ENCODE results near the gene ANKRD44. TPM values are rescaled to one million over a fixed set of nuclear protein-coding genes. Genes with fewer than 3 reads are reported as not detected.

Gene ANKRD44
- polyA plus RNA-seq, 6 donors from 2014 or later = 107 to 176 (median 141) TPM

DNA sequence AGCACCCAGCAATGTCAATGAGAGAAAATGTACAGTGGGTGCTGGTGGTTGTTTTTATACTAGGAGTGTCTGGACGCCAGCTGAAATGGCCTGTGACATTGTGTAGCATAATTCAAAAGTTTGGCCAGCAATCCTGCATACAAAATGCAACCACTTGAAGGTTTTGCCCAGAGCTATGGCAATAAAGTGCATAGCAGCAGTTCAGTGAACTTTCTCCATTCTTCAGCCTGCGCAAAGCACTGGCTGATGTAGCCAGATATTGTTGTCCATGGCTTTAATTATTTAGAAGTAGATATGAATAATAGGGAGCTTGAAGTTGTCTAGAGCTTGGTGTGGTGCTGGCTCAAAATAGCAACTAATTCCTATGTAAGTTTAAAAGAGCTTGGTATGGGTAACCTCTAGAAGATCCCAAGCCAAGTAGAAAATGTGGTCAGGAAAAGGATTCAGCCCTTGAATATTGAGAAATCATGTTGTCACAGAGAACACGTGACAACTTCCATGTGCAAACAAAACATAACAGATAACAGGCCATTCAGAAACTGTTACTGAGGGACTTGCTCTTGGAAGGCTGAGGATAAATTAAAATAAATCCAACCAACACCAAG, 350.7 kb downstream of the ANKRD44 start:
- H3K27ac Mint-ChIP-seq = peak overlapping the region in 1 of 6 donors; percentile 8
- peaks cover 0 to 1% (median 0%) of the 10 kb centered on the region in 7 donors for H3K9me3 Mint-ChIP-seq
- no peak overlapping the region for H3K4me3 Mint-ChIP-seq
- H3K4me1 Mint-ChIP-seq = no peaks in the 10 kb centered on the region
- H3K27me3 Mint-ChIP-seq = no peaks in the 10 kb centered on the region
- ATAC-seq (ENCODE audit: low read depth in 2 of 2) (no peak), DNase-seq (no peak)
- peaks cover 0 to 5% of the 10 kb centered on the region in 2 donors for H3K36me3 Mint-ChIP-seq

GRCh38 chr2:196959281-196959680, 351.3 kb downstream of the ANKRD44 start:
- ATAC-seq (ENCODE audit: low read depth in 2 of 2) = no peak
- Mint-ChIP-seq H3K27me3 (no peaks in the 10 kb centered on the region), H3K9me3 (peaks cover 0 to 1% (median 0%) of the 10 kb centered on the region in 7 donors), H3K27ac (no peak overlapping the region), H3K36me3 (peaks cover 0 to 5% of the 10 kb centered on the region in 2 donors), H3K4me3 (no peak overlapping the region), H3K4me1 (no peaks in the 10 kb centered on the region)
- DNase-seq = no peak

DNA sequence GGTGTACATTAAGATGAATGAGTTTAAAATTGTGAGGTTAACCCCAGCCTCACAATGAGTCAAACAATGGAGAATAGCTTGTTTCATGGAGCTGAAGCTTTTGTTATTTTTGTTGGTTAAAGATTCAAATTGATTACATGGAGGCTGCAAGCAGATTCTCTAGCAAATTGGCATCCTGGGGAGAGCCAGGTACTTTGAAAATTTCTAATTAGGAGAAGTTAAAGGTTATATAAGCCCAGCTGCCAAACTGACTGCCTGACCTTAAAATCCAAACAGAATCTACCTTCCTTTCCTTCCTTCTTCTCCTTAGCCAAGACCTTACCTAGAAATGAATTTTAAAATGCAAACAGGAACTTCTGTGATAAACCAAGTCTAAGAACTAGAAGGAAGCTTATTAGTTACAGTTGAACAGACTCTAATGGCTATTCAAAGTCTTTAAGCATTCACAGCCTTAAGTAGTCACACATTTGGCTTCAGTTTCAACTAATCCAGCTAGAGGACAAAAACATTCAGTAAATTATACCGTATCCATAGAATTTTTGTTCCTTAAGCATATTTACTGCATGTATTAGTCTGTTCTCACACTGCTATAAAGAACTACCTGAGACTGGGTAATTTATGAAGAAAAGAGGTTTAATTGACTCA, 352.6 kb downstream of the ANKRD44 start:
- Mint-ChIP-seq H3K27me3 (peaks cover 0 to 3% (median 0%) of the 10 kb centered on the region in 3 donors), H3K4me1 (no peaks in the 10 kb centered on the region), H3K36me3 (peaks cover 0 to 5% of the 10 kb centered on the region in 2 donors), H3K27ac (no peak overlapping the region), H3K4me3 (no peak overlapping the region), H3K9me3 (peaks cover 0 to 1% (median 0%) of the 10 kb centered on the region in 7 donors)
- DNase-seq (no peak), ATAC-seq (ENCODE audit: low read depth in 2 of 2) (no peak)

- peaks cover 0 to 3% (median 0%) of the 10 kb centered on the region in 3 donors for H3K27me3 Mint-ChIP-seq
- H3K4me1 Mint-ChIP-seq = no peaks in the 10 kb centered on the region
- ATAC-seq (ENCODE audit: low read depth in 2 of 2) (no peak), DNase-seq (no peak)
- H3K4me3 Mint-ChIP-seq = no peak overlapping the region
- H3K27ac Mint-ChIP-seq = no peak overlapping the region
- H3K36me3 Mint-ChIP-seq = peaks cover 0 to 3% of the 10 kb centered on the region in 2 donors
- peaks cover 0 to 1% (median 0%) of the 10 kb centered on the region in 7 donors for H3K9me3 Mint-ChIP-seq
These were observed 353.1 kb downstream of the ANKRD44 start for GRCh38 chr2:196957442-196957841.

GRCh38 chr2:196956069-196956468, 354.5 kb downstream of the ANKRD44 start:
- peaks cover 0 to 1% (median 0%) of the 10 kb centered on the region in 7 donors for H3K9me3 Mint-ChIP-seq
- H3K4me3 Mint-ChIP-seq = no peak overlapping the region
- DNase-seq (no peak), ATAC-seq (ENCODE audit: low read depth in 2 of 2) (no peak)
- no peak overlapping the region for H3K27ac Mint-ChIP-seq
- no peaks in the 10 kb centered on the region for H3K36me3 Mint-ChIP-seq
- peaks cover 0 to 8% (median 8%) of the 10 kb centered on the region in 3 donors for H3K27me3 Mint-ChIP-seq
- H3K4me1 Mint-ChIP-seq = no peaks in the 10 kb centered on the region

- Mint-ChIP-seq H3K27me3 (peaks cover 0 to 10% (median 8%) of the 10 kb centered on the region in 3 donors), H3K4me1 (no peaks in the 10 kb centered on the region), H3K9me3 (peaks cover 0 to 1% (median 0%) of the 10 kb centered on the region in 7 donors), H3K27ac (no peak overlapping the region), H3K4me3 (no peak overlapping the region), H3K36me3 (no peaks in the 10 kb centered on the region)
- ATAC-seq (ENCODE audit: low read depth in 2 of 2) (no peak), DNase-seq (no peak)
These were observed 355.5 kb downstream of the ANKRD44 start for GRCh38 chr2:196955036-196955435.

- no peak for ATAC-seq (ENCODE audit: low read depth in 2 of 2)
These were observed 356.6 kb downstream of the ANKRD44 start for GRCh38 chr2:196954001-196954400.

GRCh38 chr2:196952936-196953335, 357.6 kb downstream of the ANKRD44 start:
- ATAC-seq (ENCODE audit: low read depth in 2 of 2) = no peak
- DNase-seq = no peak
- Mint-ChIP-seq H3K4me3 (no peak overlapping the region), H3K9me3 (no peaks in the 10 kb centered on the region), H3K27me3 (peaks cover 0 to 12% (median 8%) of the 10 kb centered on the region in 3 donors), H3K4me1 (no peaks in the 10 kb centered on the region), H3K36me3 (no peaks in the 10 kb centered on the region), H3K27ac (no peak overlapping the region)

More at GRCh38 chr2:196954001-196954400, 356.6 kb downstream of the ANKRD44 start:
- Mint-ChIP-seq H3K9me3 (peaks cover 0 to 1% (median 0%) of the 10 kb centered on the region in 7 donors), H3K27ac (no peak overlapping the region), H3K36me3 (no peaks in the 10 kb centered on the region), H3K27me3 (peaks cover 0 to 12% (median 8%) of the 10 kb centered on the region in 3 donors), H3K4me3 (no peak overlapping the region), H3K4me1 (no peaks in the 10 kb centered on the region)
- DNase-seq = no peak

DNA sequence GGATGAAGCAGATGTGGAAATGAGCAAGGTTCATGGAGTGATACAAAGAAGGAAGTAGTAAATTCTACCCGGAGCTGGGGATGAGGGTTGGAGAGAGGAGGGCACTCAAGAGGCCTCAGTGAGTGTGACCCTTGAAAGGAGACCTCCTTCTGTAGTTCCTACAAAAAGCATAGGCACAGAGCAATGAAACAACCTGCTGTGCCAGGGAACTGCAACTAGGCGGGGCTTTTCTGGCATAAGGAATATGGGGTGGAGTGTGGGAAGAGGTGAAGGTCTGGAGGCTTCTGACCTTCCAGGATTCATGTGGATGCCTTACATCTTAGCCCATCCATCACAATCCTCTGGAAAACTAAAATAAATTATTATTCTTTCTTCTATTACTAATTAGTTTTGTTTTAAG, 358.6 kb downstream of the ANKRD44 start:
- H3K9me3 Mint-ChIP-seq = no peaks in the 10 kb centered on the region
- ATAC-seq (ENCODE audit: low read depth in 2 of 2) (no peak), DNase-seq (no peak)
- no peak overlapping the region for H3K4me3 Mint-ChIP-seq
- H3K4me1 Mint-ChIP-seq = no peaks in the 10 kb centered on the region
- peaks cover 0 to 12% (median 8%) of the 10 kb centered on the region in 3 donors for H3K27me3 Mint-ChIP-seq
- no peaks in the 10 kb centered on the region for H3K36me3 Mint-ChIP-seq
- no peak overlapping the region for H3K27ac Mint-ChIP-seq

DNA sequence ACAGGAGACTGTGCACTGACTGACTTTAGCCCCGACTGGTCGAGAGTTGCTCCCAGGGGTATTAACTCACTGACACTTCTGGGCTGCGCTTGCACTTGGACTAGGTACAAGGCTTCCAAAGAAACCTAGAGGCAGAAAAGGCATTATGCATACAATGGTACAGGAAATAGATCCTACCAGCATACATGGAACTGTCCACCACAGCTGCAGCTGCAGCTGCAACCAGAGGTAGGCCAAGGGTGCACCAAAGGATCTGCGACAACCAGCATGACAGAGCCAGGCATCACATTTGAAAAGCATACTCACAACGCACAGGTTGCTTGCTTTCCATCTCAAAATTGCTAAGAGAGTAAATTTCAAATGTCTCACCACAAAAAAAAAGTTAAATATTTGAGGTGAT, 361.5 kb downstream of the ANKRD44 start:
- Mint-ChIP-seq H3K27me3 (peaks cover 0 to 16% (median 8%) of the 10 kb centered on the region in 3 donors), H3K9me3 (peaks cover 0 to 3% (median 0%) of the 10 kb centered on the region in 7 donors), H3K36me3 (no peaks in the 10 kb centered on the region), H3K4me1 (no peaks in the 10 kb centered on the region), H3K4me3 (no peak overlapping the region), H3K27ac (no peak overlapping the region)
- no peak for DNase-seq
- no peak for ATAC-seq (ENCODE audit: low read depth in 2 of 2)

- DNase-seq = no peak
- Mint-ChIP-seq H3K9me3 (peaks cover 0 to 3% (median 0%) of the 10 kb centered on the region in 7 donors), H3K27me3 (peaks cover 0 to 21% (median 7%) of the 10 kb centered on the region in 3 donors), H3K36me3 (no peaks in the 10 kb centered on the region), H3K4me1 (no peaks in the 10 kb centered on the region), H3K4me3 (no peak overlapping the region), H3K27ac (no peak overlapping the region)
- ATAC-seq (ENCODE audit: low read depth in 2 of 2) = no peak
These were observed 366.0 kb downstream of the ANKRD44 start for GRCh38 chr2:196944570-196944969.

DNA sequence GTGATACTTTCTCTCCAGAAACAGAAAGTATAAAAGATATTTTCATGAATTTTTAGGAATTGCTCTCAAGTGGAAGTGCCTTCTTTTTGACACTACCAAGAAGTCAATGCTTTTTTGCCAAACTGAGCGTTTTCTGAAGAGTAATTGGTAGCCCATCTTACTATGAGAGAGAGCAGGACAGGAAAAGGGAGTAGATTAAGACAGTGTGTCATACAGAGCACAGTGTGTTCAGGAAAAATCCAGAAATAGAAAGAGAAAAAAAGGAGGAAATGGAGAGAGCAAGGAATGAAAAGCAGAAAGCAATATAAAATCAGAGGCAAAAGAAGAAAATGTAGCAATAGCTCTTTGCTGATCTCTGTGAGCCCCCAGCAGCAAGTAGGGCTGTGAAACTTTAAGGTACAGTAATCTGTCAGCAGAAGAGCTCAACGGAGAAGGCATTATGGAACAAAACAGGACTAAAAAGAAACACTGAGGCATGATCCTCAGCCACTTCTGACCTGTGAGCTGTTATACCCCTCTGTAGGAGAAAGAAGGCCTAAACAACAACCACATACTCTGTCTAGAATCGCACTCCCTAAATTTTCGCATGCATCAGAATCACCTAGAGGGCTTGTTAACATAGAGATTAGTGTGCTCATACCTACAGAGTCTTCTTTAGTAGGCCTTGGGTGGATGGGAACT, 369.0 kb downstream of the ANKRD44 start:
- Mint-ChIP-seq H3K4me3 (no peak overlapping the region), H3K4me1 (no peaks in the 10 kb centered on the region), H3K9me3 (peaks cover 0 to 3% (median 0%) of the 10 kb centered on the region in 7 donors), H3K27me3 (peaks cover 0 to 25% (median 7%) of the 10 kb centered on the region in 3 donors), H3K27ac (peak overlapping the region in 1 of 6 donors; percentile 54), H3K36me3 (no peaks in the 10 kb centered on the region)
- no peak for DNase-seq
- ATAC-seq (ENCODE audit: low read depth in 2 of 2) = no peak

DNA sequence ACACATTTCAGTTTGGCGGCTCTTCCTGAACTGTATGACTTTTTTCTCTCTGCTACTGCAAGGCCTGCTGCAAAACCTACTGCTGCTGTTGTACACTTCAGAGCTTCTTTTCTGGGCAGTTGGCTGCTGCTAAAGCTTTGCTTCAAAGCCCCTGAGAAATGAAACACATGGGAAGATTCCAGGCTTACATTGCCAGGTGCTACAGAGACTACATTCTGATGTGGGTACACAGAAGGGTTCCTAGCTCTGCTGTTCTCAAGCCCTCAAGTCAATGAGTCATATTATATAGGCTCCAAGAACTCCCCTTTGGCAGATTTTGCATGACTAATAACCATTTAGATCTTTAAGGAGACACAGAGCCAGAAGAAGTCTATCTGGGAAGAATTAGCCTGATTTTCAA, 371.2 kb downstream of the ANKRD44 start:
- H3K9me3 Mint-ChIP-seq = no peaks in the 10 kb centered on the region
- ATAC-seq (ENCODE audit: low read depth in 2 of 2) (no peak), DNase-seq (no peak)
- no peak overlapping the region for H3K27ac Mint-ChIP-seq
- peaks cover 0 to under 1% (median 0%) of the 10 kb centered on the region in 3 donors for H3K4me1 Mint-ChIP-seq
- H3K4me3 Mint-ChIP-seq = no peak overlapping the region
- peaks cover 0 to 21% (median 7%) of the 10 kb centered on the region in 3 donors for H3K27me3 Mint-ChIP-seq
- no peaks in the 10 kb centered on the region for H3K36me3 Mint-ChIP-seq
